ENCODE measurements around the gene ERMN. TPM values are rescaled to one million over a fixed set of nuclear protein-coding genes. Genes with fewer than 3 reads are reported as not detected.

Gene ERMN
- total RNA-seq, 1 experiment from 2014 or later, result not detected

DNA sequence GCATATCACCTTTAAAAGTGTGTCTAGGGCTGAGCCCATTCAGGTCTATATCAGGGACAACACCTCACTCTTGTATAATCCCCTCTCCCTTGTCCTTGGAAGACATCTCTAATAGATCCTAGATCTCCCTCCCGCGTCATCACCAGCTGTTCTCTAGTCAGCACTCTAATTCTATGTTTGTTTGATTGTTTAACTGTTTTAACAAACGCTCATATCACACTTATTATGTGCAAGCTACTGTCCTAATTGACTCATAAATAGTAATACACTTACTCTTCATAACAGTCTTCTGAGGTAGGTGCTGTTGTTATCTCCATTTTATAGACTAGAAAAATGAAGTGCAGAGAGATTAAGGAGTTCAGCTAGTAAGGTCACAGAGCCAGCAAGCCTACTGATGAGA is 1.6 kb upstream of the ERMN start:
- ATAC-seq, result no peak
- Histone ChIP-seq H3K9me3 (ENCODE audit: control insufficient read depth, insufficient read depth, low read depth, low read length) (no peaks in the 10 kb centered on the region), H3K4me3 (ENCODE audit: low read depth in 2 of 2, low read length in 2 of 2) (no peak overlapping the region), H3K27ac (ENCODE audit: low read length) (no peak overlapping the region), H3K4me1 (ENCODE audit: control insufficient read depth, insufficient read depth, low read length) (no peaks in the 10 kb centered on the region), H3K27me3 (ENCODE audit: control insufficient read depth, insufficient read depth, low read length) (no peaks in the 10 kb centered on the region), H3K36me3 (ENCODE audit: control insufficient read depth, insufficient read depth, low read length) (no peaks in the 10 kb centered on the region)
- POLR2A ChIA-PET, result no interaction called here
- no peak for TF ChIP-seq TCF7L2 (IDR thresholded peaks at IDR 0.05; ENCODE audit: low read depth, low read length)
- no peak for TF ChIP-seq POLR2AphosphoS5 (IDR thresholded peaks at IDR 0.05; ENCODE audit: low read depth, low read length)
- TF ChIP-seq, protein P1, sequence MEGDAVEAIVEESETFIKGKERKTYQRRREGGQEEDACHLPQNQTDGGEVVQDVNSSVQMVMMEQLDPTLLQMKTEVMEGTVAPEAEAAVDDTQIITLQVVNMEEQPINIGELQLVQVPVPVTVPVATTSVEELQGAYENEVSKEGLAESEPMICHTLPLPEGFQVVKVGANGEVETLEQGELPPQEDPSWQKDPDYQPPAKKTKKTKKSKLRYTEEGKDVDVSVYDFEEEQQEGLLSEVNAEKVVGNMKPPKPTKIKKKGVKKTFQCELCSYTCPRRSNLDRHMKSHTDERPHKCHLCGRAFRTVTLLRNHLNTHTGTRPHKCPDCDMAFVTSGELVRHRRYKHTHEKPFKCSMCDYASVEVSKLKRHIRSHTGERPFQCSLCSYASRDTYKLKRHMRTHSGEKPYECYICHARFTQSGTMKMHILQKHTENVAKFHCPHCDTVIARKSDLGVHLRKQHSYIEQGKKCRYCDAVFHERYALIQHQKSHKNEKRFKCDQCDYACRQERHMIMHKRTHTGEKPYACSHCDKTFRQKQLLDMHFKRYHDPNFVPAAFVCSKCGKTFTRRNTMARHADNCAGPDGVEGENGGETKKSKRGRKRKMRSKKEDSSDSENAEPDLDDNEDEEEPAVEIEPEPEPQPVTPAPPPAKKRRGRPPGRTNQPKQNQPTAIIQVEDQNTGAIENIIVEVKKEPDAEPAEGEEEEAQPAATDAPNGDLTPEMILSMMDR (IDR thresholded peaks at IDR 0.05), result no peak
- no peak for TF ChIP-seq SIN3A (IDR thresholded peaks at IDR 0.05; ENCODE audit: borderline replicate concordance, insufficient read depth, low read depth, low read length)
- TF ChIP-seq, protein P2, sequence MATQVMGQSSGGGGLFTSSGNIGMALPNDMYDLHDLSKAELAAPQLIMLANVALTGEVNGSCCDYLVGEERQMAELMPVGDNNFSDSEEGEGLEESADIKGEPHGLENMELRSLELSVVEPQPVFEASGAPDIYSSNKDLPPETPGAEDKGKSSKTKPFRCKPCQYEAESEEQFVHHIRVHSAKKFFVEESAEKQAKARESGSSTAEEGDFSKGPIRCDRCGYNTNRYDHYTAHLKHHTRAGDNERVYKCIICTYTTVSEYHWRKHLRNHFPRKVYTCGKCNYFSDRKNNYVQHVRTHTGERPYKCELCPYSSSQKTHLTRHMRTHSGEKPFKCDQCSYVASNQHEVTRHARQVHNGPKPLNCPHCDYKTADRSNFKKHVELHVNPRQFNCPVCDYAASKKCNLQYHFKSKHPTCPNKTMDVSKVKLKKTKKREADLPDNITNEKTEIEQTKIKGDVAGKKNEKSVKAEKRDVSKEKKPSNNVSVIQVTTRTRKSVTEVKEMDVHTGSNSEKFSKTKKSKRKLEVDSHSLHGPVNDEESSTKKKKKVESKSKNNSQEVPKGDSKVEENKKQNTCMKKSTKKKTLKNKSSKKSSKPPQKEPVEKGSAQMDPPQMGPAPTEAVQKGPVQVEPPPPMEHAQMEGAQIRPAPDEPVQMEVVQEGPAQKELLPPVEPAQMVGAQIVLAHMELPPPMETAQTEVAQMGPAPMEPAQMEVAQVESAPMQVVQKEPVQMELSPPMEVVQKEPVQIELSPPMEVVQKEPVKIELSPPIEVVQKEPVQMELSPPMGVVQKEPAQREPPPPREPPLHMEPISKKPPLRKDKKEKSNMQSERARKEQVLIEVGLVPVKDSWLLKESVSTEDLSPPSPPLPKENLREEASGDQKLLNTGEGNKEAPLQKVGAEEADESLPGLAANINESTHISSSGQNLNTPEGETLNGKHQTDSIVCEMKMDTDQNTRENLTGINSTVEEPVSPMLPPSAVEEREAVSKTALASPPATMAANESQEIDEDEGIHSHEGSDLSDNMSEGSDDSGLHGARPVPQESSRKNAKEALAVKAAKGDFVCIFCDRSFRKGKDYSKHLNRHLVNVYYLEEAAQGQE (IDR thresholded peaks at IDR 0.05; ENCODE audit: insufficient read depth in 1 of 2, low read depth in 2 of 2, low read length in 1 of 2), result no peak
- intact Hi-C loops (cut with micrococcal nuclease; ENCODE audit: unreplicated experiment) (no loop called here), in situ Hi-C loops (cut with HindIII; ENCODE audit: low pct_unique_long_range_greater_than_20kb, low sequenced_read_pairs) (no loop called here)
- CTCF ChIA-PET, result interaction anchor here (1.0 kb wide), 1 partner anchor 25 kb away, joined by 3 read pairs; no protein-coding TSS in a partner anchor
- no TSS peak for BruUV-seq (replicated peaks)
- DNase-seq (ENCODE audit: low read depth, low spot score), result no peak

DNA sequence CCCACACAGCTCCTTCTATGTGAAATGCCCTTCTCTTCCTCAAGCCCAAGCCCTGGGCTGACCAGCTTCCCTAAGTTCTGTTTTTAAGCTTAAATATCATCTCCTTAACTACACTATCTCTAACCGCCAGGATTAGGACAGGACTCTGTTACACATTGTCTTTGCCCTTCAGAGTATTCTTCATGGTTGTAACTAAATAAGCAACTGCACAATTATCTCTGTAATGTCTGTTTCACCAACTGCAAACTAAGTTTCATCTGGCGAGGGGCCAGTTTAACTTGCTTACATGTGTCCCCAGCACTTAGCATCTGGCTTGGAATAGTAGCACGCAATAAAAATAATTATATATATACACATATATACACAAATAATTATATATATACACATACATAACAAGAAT is 1.1 kb upstream of the ERMN start:
- Histone ChIP-seq H3K9me3 (ENCODE audit: control insufficient read depth, insufficient read depth, low read depth, low read length) (no peaks in the 10 kb centered on the region), H3K4me3 (ENCODE audit: low read depth in 2 of 2, low read length in 2 of 2) (no peak overlapping the region), H3K27me3 (ENCODE audit: control insufficient read depth, insufficient read depth, low read length) (no peaks in the 10 kb centered on the region), H3K36me3 (ENCODE audit: control insufficient read depth, insufficient read depth, low read length) (no peaks in the 10 kb centered on the region), H3K4me1 (ENCODE audit: control insufficient read depth, insufficient read depth, low read length) (no peaks in the 10 kb centered on the region), H3K27ac (ENCODE audit: low read length) (no peak overlapping the region)
- ATAC-seq, result no peak
- no peak for DNase-seq (ENCODE audit: low read depth, low spot score)
- no TSS peak for BruUV-seq (replicated peaks)
- in situ Hi-C loops (cut with HindIII; ENCODE audit: low pct_unique_long_range_greater_than_20kb, low sequenced_read_pairs) (no loop called here), intact Hi-C loops (cut with micrococcal nuclease; ENCODE audit: unreplicated experiment) (no loop called here)
- POLR2A ChIA-PET, result no interaction called here
- CTCF ChIA-PET, result interaction anchor here (0.6 kb wide), 1 partner anchor 25 kb away, joined by 3 read pairs; no protein-coding TSS in a partner anchor
- TF ChIP-seq, protein P1 (IDR thresholded peaks at IDR 0.05), result no peak
- no peak for TF ChIP-seq SIN3A (IDR thresholded peaks at IDR 0.05; ENCODE audit: borderline replicate concordance, insufficient read depth, low read depth, low read length)
- TF ChIP-seq TCF7L2 (IDR thresholded peaks at IDR 0.05; ENCODE audit: low read depth, low read length), result no peak
- TF ChIP-seq, protein P2 (IDR thresholded peaks at IDR 0.05; ENCODE audit: insufficient read depth in 1 of 2, low read depth in 2 of 2, low read length in 1 of 2), result no peak
- no peak for TF ChIP-seq POLR2AphosphoS5 (IDR thresholded peaks at IDR 0.05; ENCODE audit: low read depth, low read length)
